ENCODE results near the gene MOCOS.
A peak's percentile ranks its signal among the peaks of the same experiment; 100 is the strongest.

The MOCOS gene, protein sequence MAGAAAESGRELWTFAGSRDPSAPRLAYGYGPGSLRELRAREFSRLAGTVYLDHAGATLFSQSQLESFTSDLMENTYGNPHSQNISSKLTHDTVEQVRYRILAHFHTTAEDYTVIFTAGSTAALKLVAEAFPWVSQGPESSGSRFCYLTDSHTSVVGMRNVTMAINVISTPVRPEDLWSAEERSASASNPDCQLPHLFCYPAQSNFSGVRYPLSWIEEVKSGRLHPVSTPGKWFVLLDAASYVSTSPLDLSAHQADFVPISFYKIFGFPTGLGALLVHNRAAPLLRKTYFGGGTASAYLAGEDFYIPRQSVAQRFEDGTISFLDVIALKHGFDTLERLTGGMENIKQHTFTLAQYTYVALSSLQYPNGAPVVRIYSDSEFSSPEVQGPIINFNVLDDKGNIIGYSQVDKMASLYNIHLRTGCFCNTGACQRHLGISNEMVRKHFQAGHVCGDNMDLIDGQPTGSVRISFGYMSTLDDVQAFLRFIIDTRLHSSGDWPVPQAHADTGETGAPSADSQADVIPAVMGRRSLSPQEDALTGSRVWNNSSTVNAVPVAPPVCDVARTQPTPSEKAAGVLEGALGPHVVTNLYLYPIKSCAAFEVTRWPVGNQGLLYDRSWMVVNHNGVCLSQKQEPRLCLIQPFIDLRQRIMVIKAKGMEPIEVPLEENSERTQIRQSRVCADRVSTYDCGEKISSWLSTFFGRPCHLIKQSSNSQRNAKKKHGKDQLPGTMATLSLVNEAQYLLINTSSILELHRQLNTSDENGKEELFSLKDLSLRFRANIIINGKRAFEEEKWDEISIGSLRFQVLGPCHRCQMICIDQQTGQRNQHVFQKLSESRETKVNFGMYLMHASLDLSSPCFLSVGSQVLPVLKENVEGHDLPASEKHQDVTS

DNA sequence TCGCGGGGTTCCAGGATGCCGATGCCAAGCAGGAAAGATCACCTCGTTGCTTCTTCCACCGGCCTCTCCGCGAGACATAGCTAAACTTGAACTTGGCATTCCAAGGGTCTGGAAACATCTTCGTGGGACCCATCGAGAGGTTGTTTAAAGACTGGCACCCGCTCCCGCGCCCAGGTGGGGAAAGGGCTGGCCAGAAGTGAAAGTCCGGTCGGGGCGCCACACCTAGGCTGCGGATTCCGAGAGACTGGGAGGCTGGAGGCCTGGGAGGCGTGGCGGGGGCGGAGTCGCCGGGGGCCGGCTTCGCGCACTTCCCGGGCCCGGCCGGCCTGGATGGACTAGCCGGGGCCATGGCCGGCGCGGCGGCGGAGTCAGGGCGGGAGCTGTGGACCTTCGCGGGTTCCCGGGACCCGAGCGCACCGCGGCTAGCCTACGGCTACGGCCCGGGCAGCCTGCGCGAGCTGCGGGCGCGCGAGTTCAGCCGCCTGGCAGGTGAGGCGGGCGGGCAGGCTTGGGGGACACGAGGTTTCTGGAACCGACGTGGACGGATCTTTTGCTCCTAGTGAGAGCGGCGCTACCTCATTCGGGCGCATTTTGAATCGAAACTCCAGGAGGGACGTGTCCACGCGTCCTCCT, at the start of gene MOCOS:
TSS of gene MOCOS (plus strand) at position 305 of the 633 bp plus-strand sequence. CDS start at position 348, 43 bp downstream.
- Histone ChIP-seq H4K20me1 (ENCODE audit: control insufficient read depth, insufficient read depth, low read depth, low read length) (no peaks in the 10 kb centered on the region), H3K9me3 (ENCODE audit: control insufficient read depth, insufficient read depth, low read length) (no peaks in the 10 kb centered on the region), H3K4me3 (ENCODE audit: low read length) (peak within 1 kb of the TSS; percentile 53), H3K4me2 (ENCODE audit: low read length) (peak within 1 kb of the TSS; percentile 69), H3F3A (ENCODE audit: control insufficient read depth, insufficient read depth) (no peaks in the 10 kb centered on the region), H3K4me1 (ENCODE audit: control insufficient read depth, low read length) (peaks cover 10% of the 10 kb centered on the region), H3K9me2 (replicated peaks; ENCODE audit: control insufficient read depth, low read length) (no peaks in the 10 kb centered on the region), H3K27me3 (ENCODE audit: control insufficient read depth, low read length) (peaks cover 28% of the 10 kb centered on the region), H3K79me2 (ENCODE audit: control insufficient read depth, low read length) (no peaks in the 10 kb centered on the region), H3K36me3 (ENCODE audit: control insufficient read depth, low read length) (no peaks in the 10 kb centered on the region), H3K27ac (ENCODE audit: low read depth, low read length) (no peak within 1 kb of the TSS)
- no peak for TF ChIP-seq EZH2phosphoT487 (IDR thresholded peaks at IDR 0.05; ENCODE audit: borderline replicate concordance, low read length)
- TF ChIP-seq, protein P1, sequence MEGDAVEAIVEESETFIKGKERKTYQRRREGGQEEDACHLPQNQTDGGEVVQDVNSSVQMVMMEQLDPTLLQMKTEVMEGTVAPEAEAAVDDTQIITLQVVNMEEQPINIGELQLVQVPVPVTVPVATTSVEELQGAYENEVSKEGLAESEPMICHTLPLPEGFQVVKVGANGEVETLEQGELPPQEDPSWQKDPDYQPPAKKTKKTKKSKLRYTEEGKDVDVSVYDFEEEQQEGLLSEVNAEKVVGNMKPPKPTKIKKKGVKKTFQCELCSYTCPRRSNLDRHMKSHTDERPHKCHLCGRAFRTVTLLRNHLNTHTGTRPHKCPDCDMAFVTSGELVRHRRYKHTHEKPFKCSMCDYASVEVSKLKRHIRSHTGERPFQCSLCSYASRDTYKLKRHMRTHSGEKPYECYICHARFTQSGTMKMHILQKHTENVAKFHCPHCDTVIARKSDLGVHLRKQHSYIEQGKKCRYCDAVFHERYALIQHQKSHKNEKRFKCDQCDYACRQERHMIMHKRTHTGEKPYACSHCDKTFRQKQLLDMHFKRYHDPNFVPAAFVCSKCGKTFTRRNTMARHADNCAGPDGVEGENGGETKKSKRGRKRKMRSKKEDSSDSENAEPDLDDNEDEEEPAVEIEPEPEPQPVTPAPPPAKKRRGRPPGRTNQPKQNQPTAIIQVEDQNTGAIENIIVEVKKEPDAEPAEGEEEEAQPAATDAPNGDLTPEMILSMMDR (IDR thresholded peaks at IDR 0.05; ENCODE audit: low read depth, low read length, poor library complexity, severe bottlenecking): no peak

DNA sequence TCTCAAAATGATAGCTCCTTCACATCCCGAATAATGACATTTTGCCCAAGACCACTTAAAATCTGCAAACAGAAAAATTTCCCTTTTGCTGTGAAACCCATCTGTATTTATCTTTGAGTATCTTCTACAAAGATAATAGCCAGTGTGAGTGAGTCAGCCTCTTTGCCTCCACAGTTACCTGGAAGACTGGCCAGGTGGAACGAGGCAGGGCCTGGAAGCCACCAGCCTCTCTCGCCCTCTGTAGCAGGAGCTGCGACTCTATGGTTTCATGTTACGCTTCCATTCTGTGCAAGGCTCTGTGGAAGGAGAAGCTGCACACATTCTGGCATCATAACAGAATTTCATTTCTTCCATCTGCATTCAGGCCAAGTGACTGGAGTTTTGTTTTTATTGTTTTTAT, 48.1 kb upstream of the MOCOS start:
- Histone ChIP-seq H3K27me3 (ENCODE audit: control insufficient read depth, low read length) (no peaks in the 10 kb centered on the region), H3K4me2 (ENCODE audit: low read length) (no peak overlapping the region), H3K9me3 (ENCODE audit: control insufficient read depth, insufficient read depth, low read length) (no peaks in the 10 kb centered on the region), H3K4me3 (ENCODE audit: low read length) (no peak overlapping the region), H3F3A (ENCODE audit: control insufficient read depth, insufficient read depth) (peaks cover 2% of the 10 kb centered on the region; the same call in 1 of the 2 replicates), H4K20me1 (ENCODE audit: control insufficient read depth, insufficient read depth, low read depth, low read length) (no peaks in the 10 kb centered on the region), H3K27ac (ENCODE audit: low read depth, low read length) (no peak overlapping the region), H3K36me3 (ENCODE audit: control insufficient read depth, low read length) (peaks cover 67% of the 10 kb centered on the region), H3K9me2 (replicated peaks; ENCODE audit: control insufficient read depth, low read length) (no peaks in the 10 kb centered on the region), H3K79me2 (ENCODE audit: control insufficient read depth, low read length) (peaks cover 11% of the 10 kb centered on the region), H3K4me1 (ENCODE audit: control insufficient read depth, low read length) (no peaks in the 10 kb centered on the region)
- no peak for TF ChIP-seq EZH2phosphoT487 (IDR thresholded peaks at IDR 0.05; ENCODE audit: borderline replicate concordance, low read length)
- TF ChIP-seq, protein P1 (IDR thresholded peaks at IDR 0.05; ENCODE audit: low read depth, low read length, poor library complexity, severe bottlenecking): no peak

DNA sequence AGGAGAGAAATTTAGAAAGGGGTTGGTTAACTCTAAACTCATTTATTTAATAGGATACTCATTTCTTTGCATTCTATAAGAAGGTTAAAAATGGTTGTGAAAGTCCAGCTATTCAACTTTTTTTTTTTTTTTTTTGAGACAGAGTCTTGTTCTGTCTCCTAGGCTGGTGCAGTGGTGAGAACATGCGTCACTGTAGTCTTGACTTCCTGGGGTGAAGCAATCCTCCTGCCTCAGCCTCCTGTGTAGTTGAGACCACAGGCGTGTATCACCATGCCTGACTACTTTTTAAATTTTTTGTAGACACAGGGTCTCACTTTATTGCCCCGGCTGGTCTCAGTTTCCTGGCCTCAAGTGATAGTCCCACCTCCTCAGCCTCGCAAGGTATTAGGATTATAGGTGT, 45.7 kb upstream of the MOCOS start:
- H3K4me3 ChIP-seq (ENCODE audit: low read length): no peak overlapping the region
- H3K27ac ChIP-seq (ENCODE audit: low read depth, low read length): no peak overlapping the region
- H3K27me3 ChIP-seq (ENCODE audit: control insufficient read depth, low read length): no peaks in the 10 kb centered on the region
- H3K4me2 ChIP-seq (ENCODE audit: low read length): no peak overlapping the region
- H3F3A ChIP-seq (ENCODE audit: control insufficient read depth, insufficient read depth): peaks cover 7% of the 10 kb centered on the region
- no peak for TF ChIP-seq EZH2phosphoT487 (IDR thresholded peaks at IDR 0.05; ENCODE audit: borderline replicate concordance, low read length)
- TF ChIP-seq, protein P1 (IDR thresholded peaks at IDR 0.05; ENCODE audit: low read depth, low read length, poor library complexity, severe bottlenecking): no peak
- H3K79me2 ChIP-seq (ENCODE audit: control insufficient read depth, low read length): no peaks in the 10 kb centered on the region
- H4K20me1 ChIP-seq (ENCODE audit: control insufficient read depth, insufficient read depth, low read depth, low read length): no peaks in the 10 kb centered on the region
- no peaks in the 10 kb centered on the region for H3K9me3 ChIP-seq (ENCODE audit: control insufficient read depth, insufficient read depth, low read length)
- peaks cover 3% of the 10 kb centered on the region for H3K4me1 ChIP-seq (ENCODE audit: control insufficient read depth, low read length)
- peaks cover 80% of the 10 kb centered on the region for H3K36me3 ChIP-seq (ENCODE audit: control insufficient read depth, low read length)
- no peaks in the 10 kb centered on the region for H3K9me2 ChIP-seq (replicated peaks; ENCODE audit: control insufficient read depth, low read length)
